IMR-90 (cell line): ENCODE data around the gene SMCO4.

Experiments used
- CEBPB ChIP-seq: IDR thresholded peaks from 2 replicates; pipeline ENCODE4 v1.6.1; 2012; ENCODE audit warnings: low read depth, low read length, improper control_type of control experiment
- CHD1 ChIP-seq: IDR thresholded peaks from 2 replicates; pipeline ENCODE4 v1.6.1; 2012; ENCODE audit warnings: low read depth, low read length, improper control_type of control experiment
- MAFK ChIP-seq: IDR thresholded peaks from 2 replicates; pipeline ENCODE4 v1.6.1; 2012; ENCODE audit warnings: low read depth, low read length, improper control_type of control experiment
- MXI1 ChIP-seq: IDR thresholded peaks from 2 replicates; pipeline ENCODE4 v1.6.1; 2012; ENCODE audit warnings: low read depth, mild to moderate bottlenecking, low read length, moderate library complexity, borderline replicate concordance
- POLR2A ChIP-seq: IDR thresholded peaks from 2 replicates; pipeline ENCODE4 v1.6.1; 2012; ENCODE audit warnings: mild to moderate bottlenecking, low read depth, low read length
- RAD21 ChIP-seq: IDR thresholded peaks from 2 replicates; pipeline ENCODE4 v1.6.1; 2012; ENCODE audit warnings: low read length, improper control_type of control experiment
- RCOR1 ChIP-seq: IDR thresholded peaks from 2 replicates; pipeline ENCODE4 v1.6.1; 2012; ENCODE audit warnings: mild to moderate bottlenecking, low read length, improper control_type of control experiment; ENCODE audit not compliant: insufficient replicate concordance
- SMC3 ChIP-seq: fragments of 150-350 bp; IDR thresholded peaks from 2 replicates; pipeline ENCODE4 v1.6.1; 2016; ENCODE audit warnings: low read depth, mild to moderate bottlenecking, antibody characterized with exemption, low read length, moderate library complexity
- TF ChIP-seq, protein P1 (sequence below): conservative IDR thresholded peaks from 2 replicates; pipeline ENCODE4 v1.5.1; 2012; ENCODE audit warnings: mild to moderate bottlenecking, low read depth, low read length, improper control_type of control experiment
- TF ChIP-seq, protein P2 (sequence below): fragments of 150-350 bp; IDR thresholded peaks from 2 replicates; pipeline ENCODE4 v1.6.1; 2017; ENCODE audit warnings: mild to moderate bottlenecking, antibody characterized with exemption, low read length, low read depth

DNA sequence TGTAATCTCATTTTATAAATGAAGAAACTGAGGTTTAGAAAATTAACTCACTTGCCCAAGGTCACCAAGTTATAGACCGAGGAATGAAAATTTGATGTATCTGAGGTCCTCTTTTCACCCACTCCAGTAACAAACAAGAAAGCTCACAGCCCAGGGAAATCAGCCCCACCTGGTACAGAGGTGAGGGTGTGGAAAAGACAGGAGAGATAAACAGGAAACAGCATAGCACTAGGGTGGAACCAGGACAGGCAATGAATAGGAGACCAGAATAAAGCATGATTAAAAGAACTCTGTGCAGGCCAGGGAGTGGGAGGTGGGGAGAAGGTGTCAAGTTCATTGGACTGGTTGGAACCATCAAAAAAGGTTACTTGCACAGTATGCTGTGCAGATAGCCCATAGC lies 46.2 kb upstream of the SMCO4 start:
- TF ChIP-seq, protein P1, sequence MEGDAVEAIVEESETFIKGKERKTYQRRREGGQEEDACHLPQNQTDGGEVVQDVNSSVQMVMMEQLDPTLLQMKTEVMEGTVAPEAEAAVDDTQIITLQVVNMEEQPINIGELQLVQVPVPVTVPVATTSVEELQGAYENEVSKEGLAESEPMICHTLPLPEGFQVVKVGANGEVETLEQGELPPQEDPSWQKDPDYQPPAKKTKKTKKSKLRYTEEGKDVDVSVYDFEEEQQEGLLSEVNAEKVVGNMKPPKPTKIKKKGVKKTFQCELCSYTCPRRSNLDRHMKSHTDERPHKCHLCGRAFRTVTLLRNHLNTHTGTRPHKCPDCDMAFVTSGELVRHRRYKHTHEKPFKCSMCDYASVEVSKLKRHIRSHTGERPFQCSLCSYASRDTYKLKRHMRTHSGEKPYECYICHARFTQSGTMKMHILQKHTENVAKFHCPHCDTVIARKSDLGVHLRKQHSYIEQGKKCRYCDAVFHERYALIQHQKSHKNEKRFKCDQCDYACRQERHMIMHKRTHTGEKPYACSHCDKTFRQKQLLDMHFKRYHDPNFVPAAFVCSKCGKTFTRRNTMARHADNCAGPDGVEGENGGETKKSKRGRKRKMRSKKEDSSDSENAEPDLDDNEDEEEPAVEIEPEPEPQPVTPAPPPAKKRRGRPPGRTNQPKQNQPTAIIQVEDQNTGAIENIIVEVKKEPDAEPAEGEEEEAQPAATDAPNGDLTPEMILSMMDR: no peak
- TF ChIP-seq POLR2A: no peak
- TF ChIP-seq SMC3: no peak
- TF ChIP-seq CEBPB: no peak
- TF ChIP-seq CHD1: no peak
- no peak for TF ChIP-seq RAD21
- TF ChIP-seq, protein P2, sequence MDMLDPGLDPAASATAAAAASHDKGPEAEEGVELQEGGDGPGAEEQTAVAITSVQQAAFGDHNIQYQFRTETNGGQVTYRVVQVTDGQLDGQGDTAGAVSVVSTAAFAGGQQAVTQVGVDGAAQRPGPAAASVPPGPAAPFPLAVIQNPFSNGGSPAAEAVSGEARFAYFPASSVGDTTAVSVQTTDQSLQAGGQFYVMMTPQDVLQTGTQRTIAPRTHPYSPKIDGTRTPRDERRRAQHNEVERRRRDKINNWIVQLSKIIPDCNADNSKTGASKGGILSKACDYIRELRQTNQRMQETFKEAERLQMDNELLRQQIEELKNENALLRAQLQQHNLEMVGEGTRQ: no peak
- no peak for TF ChIP-seq RCOR1
- TF ChIP-seq MXI1: no peak
- TF ChIP-seq MAFK: no peak
